HEK293 (cell line): ENCODE measurements around the gene COL24A1.

ENCODE experiments used
- CTCF ChIA-PET: fragments of 350-600 bp; formaldehyde crosslinking; extraction: SDS; loops from one replicate; lab custom pipeline; 2021; ENCODE audit warnings: antibody characterized with exemption; lab: Yijun Ruan, JAX
- POLR2A ChIA-PET: fragments of 300-600 bp; formaldehyde crosslinking; extraction: SDS; loops from one replicate; lab custom pipeline; 2020; ENCODE audit warnings: antibody characterized with exemption, inconsistent platforms; lab: Yijun Ruan, JAX
- H3K27ac ChIP-seq: fragments of 200-500 bp; sonication (Bioruptor generic); 2 replicates; pipeline ENCODE4 v1.5.1; 2014; ENCODE audit warnings: low read depth, low read length, control low read depth, inconsistent platforms; ENCODE audit errors: extremely low read depth
- H3K36me3 ChIP-seq, 2 experiments: fragments of 200-500 bp in 1 of 2; sonication (Bioruptor generic) in 1 of 2; 1 replicate in 1 of 2; 2 replicates in 1 of 2; pipeline ENCODE4 v1.5.1; 2014 to 2017; ENCODE audit warnings: inconsistent platforms in 2 of 2, low read length in 2 of 2; ENCODE audit not compliant: control insufficient read depth in 2 of 2, insufficient read depth in 1 of 2
- H3K4me1 ChIP-seq: fragments of 200-500 bp; sonication (Bioruptor generic); 2 replicates; pipeline ENCODE4 v1.5.1; 2014; ENCODE audit warnings: mild to moderate bottlenecking, low read length, inconsistent platforms; ENCODE audit not compliant: control insufficient read depth, insufficient read depth
- H3K4me3 ChIP-seq: 2 replicates; pipeline ENCODE4 v1.5.1; 2011; ENCODE audit warnings: low read depth, mild to moderate bottlenecking, control low read depth, low read length, moderate library complexity
- H3K9me3 ChIP-seq: fragments of 200-500 bp; sonication (Bioruptor generic); 2 replicates; pipeline ENCODE4 v1.5.1; 2014; ENCODE audit warnings: low read depth, low read length, inconsistent platforms; ENCODE audit not compliant: control insufficient read depth, insufficient read depth
- HOXA7 ChIP-seq: sonication (generic); formaldehyde crosslinking; IDR thresholded peaks from 2 replicates; pipeline ENCODE4 v1.8.1; 2022; ENCODE audit warnings: missing genetic modification reagents, borderline replicate concordance
- OVOL3 ChIP-seq: fragments of 450-650 bp; formaldehyde crosslinking; IDR thresholded peaks from 2 replicates; pipeline ENCODE4 v1.5.1; 2016; ENCODE audit warnings: missing biosample characterization, missing genetic modification characterization
- PATZ1 ChIP-seq: fragments of 450-650 bp; formaldehyde crosslinking; IDR thresholded peaks from 2 replicates; pipeline ENCODE4 v1.5.1; 2016; ENCODE audit warnings: missing biosample characterization, missing genetic modification characterization
- PRDM2 ChIP-seq: fragments of 450-650 bp; formaldehyde crosslinking; IDR thresholded peaks from 2 replicates; pipeline ENCODE4 v1.5.1; 2016; ENCODE audit warnings: missing biosample characterization, missing genetic modification characterization, borderline replicate concordance
- PRDM6 ChIP-seq: fragments of 450-650 bp; formaldehyde crosslinking; IDR thresholded peaks from 2 replicates; pipeline ENCODE4 v1.5.1; 2017; ENCODE audit warnings: missing biosample characterization, missing genetic modification characterization
- SALL2 ChIP-seq: fragments of 450-650 bp; formaldehyde crosslinking; IDR thresholded peaks from 2 replicates; pipeline ENCODE4 v1.5.0; 2017; ENCODE audit warnings: missing biosample characterization, mild to moderate bottlenecking, missing genetic modification characterization, borderline replicate concordance
- SP7 ChIP-seq: fragments of 450-650 bp; formaldehyde crosslinking; IDR thresholded peaks from 2 replicates; pipeline ENCODE4 v1.5.1; 2016; ENCODE audit warnings: missing biosample characterization, missing genetic modification characterization
- WT1 ChIP-seq: fragments of 450-650 bp; formaldehyde crosslinking; IDR thresholded peaks from 2 replicates; pipeline ENCODE4 v1.5.1; 2016; ENCODE audit warnings: missing biosample characterization, missing genetic modification characterization
- YY2 ChIP-seq: fragments of 450-650 bp; formaldehyde crosslinking; IDR thresholded peaks from 2 replicates; pipeline ENCODE4 v1.5.1; 2016; ENCODE audit warnings: missing biosample characterization, missing genetic modification characterization
- ZBTB1 ChIP-seq: fragments of 450-650 bp; formaldehyde crosslinking; IDR thresholded peaks from 2 replicates; pipeline ENCODE4 v1.5.1; 2016; ENCODE audit warnings: missing biosample characterization, missing genetic modification characterization
- ZFP41 ChIP-seq: fragments of 450-650 bp; formaldehyde crosslinking; IDR thresholded peaks from 2 replicates; pipeline ENCODE4 v1.5.1; 2016; ENCODE audit warnings: missing biosample characterization, missing genetic modification characterization, borderline replicate concordance
- ZNF114 ChIP-seq: fragments of 450-650 bp; formaldehyde crosslinking; IDR thresholded peaks from 2 replicates; pipeline ENCODE4 v1.5.0; 2017; ENCODE audit warnings: missing biosample characterization, missing genetic modification characterization
- ZNF24 ChIP-seq: fragments of 450-650 bp; formaldehyde crosslinking; IDR thresholded peaks from 2 replicates; pipeline ENCODE4 v1.5.1; 2016; ENCODE audit warnings: missing biosample characterization, missing genetic modification characterization
- ZNF449 ChIP-seq: fragments of 450-650 bp; formaldehyde crosslinking; IDR thresholded peaks from 2 replicates; pipeline ENCODE4 v1.5.1; 2017; ENCODE audit warnings: missing biosample characterization, mild to moderate bottlenecking, missing genetic modification characterization, moderate library complexity
- ZNF48 ChIP-seq: fragments of 450-650 bp; formaldehyde crosslinking; IDR thresholded peaks from 2 replicates; pipeline ENCODE4 v1.5.1; 2016; ENCODE audit warnings: missing biosample characterization, missing genetic modification characterization
- ZNF513 ChIP-seq: fragments of 450-650 bp; IDR thresholded peaks from 2 replicates; pipeline ENCODE4 v1.5.1; 2018; ENCODE audit warnings: missing biosample characterization, missing genetic modification characterization
- ZNF514 ChIP-seq: fragments of 450-650 bp; formaldehyde crosslinking; IDR thresholded peaks from 2 replicates; pipeline ENCODE4 v1.5.1; 2016; ENCODE audit warnings: missing biosample characterization, missing genetic modification characterization
- ZNF621 ChIP-seq: fragments of 450-650 bp; formaldehyde crosslinking; IDR thresholded peaks from 2 replicates; pipeline ENCODE4 v1.5.1; 2017; ENCODE audit warnings: missing biosample characterization, missing genetic modification characterization
- ZNF701 ChIP-seq: fragments of 450-650 bp; formaldehyde crosslinking; IDR thresholded peaks from 2 replicates; pipeline ENCODE4 v1.5.1; 2016; ENCODE audit warnings: missing biosample characterization, missing genetic modification characterization
- ZNF791 ChIP-seq: fragments of 450-650 bp; formaldehyde crosslinking; IDR thresholded peaks from 2 replicates; pipeline ENCODE4 v1.5.1; 2016; ENCODE audit warnings: missing biosample characterization, missing genetic modification characterization

COL24A1 gene

GRCh38 chr1:85838238-85838637 lies 318.3 kb downstream of the COL24A1 start:
- ChIA-PET POLR2A (no interaction called here), CTCF (no interaction called here)
- Histone ChIP-seq H3K9me3 (no peaks in the 10 kb centered on the region), H3K27ac (no peak overlapping the region), H3K36me3 (no peaks in the 10 kb centered on the region), H3K4me1 (no peaks in the 10 kb centered on the region), H3K4me3 (no peak overlapping the region)
- TF ChIP-seq HOXA7 (no peak), YY2 (no peak), ZBTB1 (tag by site-specific recombination) (no peak), ZNF449 (no peak), ZFP41 (tag by site-specific recombination) (no peak), ZNF48 (tag by site-specific recombination) (no peak), ZNF701 (tag by site-specific recombination) (no peak), ZNF514 (tag by site-specific recombination) (no peak), ZNF513 (tag by site-specific recombination) (no peak), ZNF791 (tag by site-specific recombination) (no peak), ZNF621 (tag by site-specific recombination) (no peak), SALL2 (no peak), PRDM2 (tag by site-specific recombination) (no peak), PATZ1 (tag by site-specific recombination) (no peak), ZNF24 (tag by site-specific recombination) (no peak), WT1 (tag by site-specific recombination) (no peak), ZNF114 (tag by site-specific recombination) (no peak), PRDM6 (tag by site-specific recombination) (no peak), OVOL3 (no peak), SP7 (no peak)
